ENCODE results near the gene TMC7. TPM values are rescaled to one million over a fixed set of nuclear protein-coding genes. Genes with fewer than 3 reads are reported as not detected.

The TMC7 gene
- total RNA-seq (2014; rRNA removed; shearing (Covaris generic); ENCODE audit: low replicate concordance) = not detected in 2 replicates

GRCh38 chr16:18983565-18984434 is at the start of gene TMC7:
TSS of gene TMC7 (plus strand) at chr16:18983934. CDS start at chr16:18984064, 130 bp downstream.
- Histone ChIP-seq H3K9me2 (replicated peaks; ENCODE audit: insufficient read depth, low read length) (no peaks in the 10 kb centered on the region), H3K36me3 (ENCODE audit: insufficient read depth, low read length) (no peaks in the 10 kb centered on the region), H3K27ac (ENCODE audit: low read length) (no peak within 1 kb of the TSS), H3K27me3 (ENCODE audit: low read length) (no peaks in the 10 kb centered on the region), H3K79me2 (ENCODE audit: low read length) (no peaks in the 10 kb centered on the region), H4K20me1 (ENCODE audit: insufficient read depth, low read depth, low read length) (no peaks in the 10 kb centered on the region), H3K4me2 (ENCODE audit: low read depth, low read length, poor library complexity, severe bottlenecking) (no peak within 1 kb of the TSS), H3K4me3 (ENCODE audit: low read length) (no peak within 1 kb of the TSS), H3K9me3 (ENCODE audit: low read length) (no peaks in the 10 kb centered on the region), H2AFZ (ENCODE audit: low read length) (no peak within 1 kb of the TSS), H3K4me1 (ENCODE audit: low read length) (no peaks in the 10 kb centered on the region), H3K9ac (ENCODE audit: low read length) (no peak within 1 kb of the TSS)
- DNase-seq = no peak

DNA sequence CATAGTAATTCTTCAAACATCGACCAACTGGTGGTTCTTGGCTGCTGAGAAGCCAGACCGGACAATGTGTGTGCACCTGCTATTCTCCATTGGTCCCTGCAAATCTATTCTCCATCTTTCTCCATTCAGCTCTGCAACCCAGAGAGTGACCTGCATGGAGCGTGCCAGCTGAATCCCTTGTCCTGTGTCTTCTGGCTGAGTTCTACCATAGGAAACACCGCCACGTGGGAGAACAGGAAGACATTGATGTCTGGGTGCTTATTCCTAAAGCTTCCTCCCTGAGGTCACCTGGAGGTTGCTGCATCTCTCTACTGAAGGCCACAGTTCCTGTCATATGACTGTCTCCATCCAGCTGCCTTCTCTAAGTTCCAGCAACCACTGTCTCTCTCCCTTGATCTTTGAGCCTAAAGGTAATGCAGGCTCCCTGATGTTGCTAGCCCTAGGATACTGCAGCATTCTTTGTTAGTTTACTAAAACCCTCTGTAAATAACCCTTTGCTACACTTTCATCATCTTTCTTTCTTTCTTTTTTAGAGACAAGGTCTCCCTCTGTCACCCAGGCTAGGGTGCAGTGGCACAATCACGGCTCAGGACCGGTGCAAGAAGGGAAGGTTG is 46.9 kb upstream of the TMC7 start:
- Histone ChIP-seq H3K4me1 (ENCODE audit: low read length) (no peaks in the 10 kb centered on the region), H3K36me3 (ENCODE audit: insufficient read depth, low read length) (no peaks in the 10 kb centered on the region), H3K4me3 (ENCODE audit: low read length) (no peak overlapping the region), H3K9me3 (ENCODE audit: low read length) (no peaks in the 10 kb centered on the region), H2AFZ (ENCODE audit: low read length) (no peak overlapping the region), H3K4me2 (ENCODE audit: low read depth, low read length, poor library complexity, severe bottlenecking) (no peak overlapping the region), H3K9ac (ENCODE audit: low read length) (no peak overlapping the region), H3K9me2 (replicated peaks; ENCODE audit: insufficient read depth, low read length) (no peaks in the 10 kb centered on the region), H3K27me3 (ENCODE audit: low read length) (no peaks in the 10 kb centered on the region), H4K20me1 (ENCODE audit: insufficient read depth, low read depth, low read length) (no peaks in the 10 kb centered on the region), H3K27ac (ENCODE audit: low read length) (no peak overlapping the region), H3K79me2 (ENCODE audit: low read length) (no peaks in the 10 kb centered on the region)
- no peak for DNase-seq

GRCh38 chr16:18937390-18937789 is 46.3 kb upstream of the TMC7 start:
- DNase-seq = no peak
- H3K4me2 ChIP-seq (ENCODE audit: low read depth, low read length, poor library complexity, severe bottlenecking) = no peak overlapping the region

DNA sequence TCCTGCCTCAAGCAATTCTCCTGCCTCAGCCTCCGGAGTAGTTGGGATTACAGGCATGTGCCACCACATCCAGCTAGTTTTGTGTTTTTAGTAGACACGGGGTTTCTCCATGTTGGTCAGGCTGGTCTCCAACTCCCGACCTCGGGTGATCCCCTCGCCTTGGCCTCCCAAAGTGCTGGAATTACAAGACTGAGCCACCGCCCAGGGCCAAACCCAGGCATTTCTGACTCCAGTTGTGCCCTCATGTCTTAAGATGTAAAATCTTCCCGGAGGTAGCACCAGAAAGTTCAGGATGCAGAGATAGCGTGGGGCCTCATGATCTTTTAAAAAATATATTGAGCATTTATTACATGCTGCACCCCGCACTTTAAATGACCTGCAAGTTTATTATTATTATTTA is 44.7 kb upstream of the TMC7 start:
- H3K4me3 ChIP-seq (ENCODE audit: low read length) = no peak overlapping the region
- no peak overlapping the region for H3K4me2 ChIP-seq (ENCODE audit: low read depth, low read length, poor library complexity, severe bottlenecking)
- H4K20me1 ChIP-seq (ENCODE audit: insufficient read depth, low read depth, low read length) = no peaks in the 10 kb centered on the region
- no peaks in the 10 kb centered on the region for H3K9me2 ChIP-seq (replicated peaks; ENCODE audit: insufficient read depth, low read length)
- DNase-seq = no peak
- no peaks in the 10 kb centered on the region for H3K9me3 ChIP-seq (ENCODE audit: low read length)
- no peaks in the 10 kb centered on the region for H3K4me1 ChIP-seq (ENCODE audit: low read length)
- no peaks in the 10 kb centered on the region for H3K27me3 ChIP-seq (ENCODE audit: low read length)
- no peak overlapping the region for H3K9ac ChIP-seq (ENCODE audit: low read length)
- H2AFZ ChIP-seq (ENCODE audit: low read length) = no peak overlapping the region
- no peaks in the 10 kb centered on the region for H3K79me2 ChIP-seq (ENCODE audit: low read length)
- H3K36me3 ChIP-seq (ENCODE audit: insufficient read depth, low read length) = no peaks in the 10 kb centered on the region
- no peak overlapping the region for H3K27ac ChIP-seq (ENCODE audit: low read length)

More at GRCh38 chr16:18937390-18937789, 46.3 kb upstream of the TMC7 start:
- Histone ChIP-seq H3K27ac (ENCODE audit: low read length) (no peak overlapping the region), H3K9ac (ENCODE audit: low read length) (no peak overlapping the region), H3K9me2 (replicated peaks; ENCODE audit: insufficient read depth, low read length) (no peaks in the 10 kb centered on the region), H3K4me1 (ENCODE audit: low read length) (no peaks in the 10 kb centered on the region), H2AFZ (ENCODE audit: low read length) (no peak overlapping the region), H4K20me1 (ENCODE audit: insufficient read depth, low read depth, low read length) (no peaks in the 10 kb centered on the region), H3K27me3 (ENCODE audit: low read length) (no peaks in the 10 kb centered on the region), H3K36me3 (ENCODE audit: insufficient read depth, low read length) (no peaks in the 10 kb centered on the region), H3K79me2 (ENCODE audit: low read length) (no peaks in the 10 kb centered on the region), H3K4me3 (ENCODE audit: low read length) (no peak overlapping the region), H3K9me3 (ENCODE audit: low read length) (no peaks in the 10 kb centered on the region)

DNA sequence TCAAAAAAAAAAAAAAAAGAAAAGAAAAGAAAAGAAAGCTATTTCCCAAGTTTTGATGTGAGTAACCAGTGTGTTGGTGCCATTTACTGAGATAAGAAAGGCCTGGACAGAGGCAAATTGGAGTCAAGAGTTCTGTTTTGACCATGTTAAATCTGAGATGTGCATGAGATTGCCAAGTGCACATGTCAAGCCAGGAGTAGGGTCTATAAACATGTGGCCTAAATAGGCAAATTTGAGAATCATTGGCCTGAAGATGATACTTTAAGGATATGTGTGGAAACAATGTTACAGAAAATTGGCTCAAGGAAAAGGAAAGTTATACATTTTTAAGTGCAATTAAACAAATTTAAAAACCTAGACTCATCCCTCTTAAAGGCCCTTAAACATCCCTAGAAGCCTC is 42.3 kb upstream of the TMC7 start:
- H4K20me1 ChIP-seq (ENCODE audit: insufficient read depth, low read depth, low read length) = no peaks in the 10 kb centered on the region
- H3K4me3 ChIP-seq (ENCODE audit: low read length) = no peak overlapping the region
- DNase-seq = no peak
- H2AFZ ChIP-seq (ENCODE audit: low read length) = no peak overlapping the region
- H3K4me1 ChIP-seq (ENCODE audit: low read length) = peaks cover 3% of the 10 kb centered on the region
- no peak overlapping the region for H3K27ac ChIP-seq (ENCODE audit: low read length)
- no peaks in the 10 kb centered on the region for H3K9me3 ChIP-seq (ENCODE audit: low read length)
- H3K9me2 ChIP-seq (replicated peaks; ENCODE audit: insufficient read depth, low read length) = no peaks in the 10 kb centered on the region
- no peak overlapping the region for H3K4me2 ChIP-seq (ENCODE audit: low read depth, low read length, poor library complexity, severe bottlenecking)
- no peaks in the 10 kb centered on the region for H3K36me3 ChIP-seq (ENCODE audit: insufficient read depth, low read length)
- H3K79me2 ChIP-seq (ENCODE audit: low read length) = no peaks in the 10 kb centered on the region
- no peak overlapping the region for H3K9ac ChIP-seq (ENCODE audit: low read length)
- no peaks in the 10 kb centered on the region for H3K27me3 ChIP-seq (ENCODE audit: low read length)

DNA sequence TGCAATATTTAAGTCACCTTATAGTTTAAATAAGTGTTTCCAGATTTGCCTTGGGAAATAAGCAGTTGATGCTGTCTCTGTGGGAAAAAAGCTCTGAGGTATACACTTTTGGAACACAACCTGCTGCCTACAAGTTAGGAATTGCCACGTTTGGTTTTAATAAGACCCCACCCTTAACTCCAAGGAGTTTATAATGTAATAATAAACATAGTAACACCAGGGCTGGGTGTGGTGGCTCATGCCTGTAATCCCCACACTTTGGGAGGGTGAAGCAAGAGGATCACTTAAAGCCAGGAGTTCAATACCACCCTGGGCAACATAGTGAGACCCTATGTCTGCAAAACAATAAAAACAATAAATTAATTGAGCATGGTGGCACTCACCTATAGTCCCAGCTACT is 41.7 kb upstream of the TMC7 start:
- no peak for DNase-seq
- Histone ChIP-seq H3K4me3 (ENCODE audit: low read length) (no peak overlapping the region), H4K20me1 (ENCODE audit: insufficient read depth, low read depth, low read length) (no peaks in the 10 kb centered on the region), H3K9ac (ENCODE audit: low read length) (no peak overlapping the region), H3K9me2 (replicated peaks; ENCODE audit: insufficient read depth, low read length) (no peaks in the 10 kb centered on the region), H3K4me2 (ENCODE audit: low read depth, low read length, poor library complexity, severe bottlenecking) (no peak overlapping the region), H3K4me1 (ENCODE audit: low read length) (peaks cover 3% of the 10 kb centered on the region), H3K9me3 (ENCODE audit: low read length) (no peaks in the 10 kb centered on the region), H3K27me3 (ENCODE audit: low read length) (no peaks in the 10 kb centered on the region), H3K27ac (ENCODE audit: low read length) (no peak overlapping the region), H3K79me2 (ENCODE audit: low read length) (no peaks in the 10 kb centered on the region), H3K36me3 (ENCODE audit: insufficient read depth, low read length) (no peaks in the 10 kb centered on the region), H2AFZ (ENCODE audit: low read length) (no peak overlapping the region)

- Histone ChIP-seq H3K4me1 (ENCODE audit: low read length) (peaks cover 3% of the 10 kb centered on the region), H3K9me3 (ENCODE audit: low read length) (no peaks in the 10 kb centered on the region), H3K4me3 (ENCODE audit: low read length) (no peak overlapping the region), H4K20me1 (ENCODE audit: insufficient read depth, low read depth, low read length) (no peaks in the 10 kb centered on the region), H3K36me3 (ENCODE audit: insufficient read depth, low read length) (no peaks in the 10 kb centered on the region), H3K27ac (ENCODE audit: low read length) (no peak overlapping the region), H3K9ac (ENCODE audit: low read length) (no peak overlapping the region), H3K27me3 (ENCODE audit: low read length) (no peaks in the 10 kb centered on the region), H3K79me2 (ENCODE audit: low read length) (no peaks in the 10 kb centered on the region), H3K9me2 (replicated peaks; ENCODE audit: insufficient read depth, low read length) (no peaks in the 10 kb centered on the region), H2AFZ (ENCODE audit: low read length) (no peak overlapping the region), H3K4me2 (ENCODE audit: low read depth, low read length, poor library complexity, severe bottlenecking) (no peak overlapping the region)
- DNase-seq = no peak
Measured at GRCh38 chr16:18943414-18943813, 40.3 kb upstream of the TMC7 start.

- H3K4me2 ChIP-seq (ENCODE audit: low read depth, low read length, poor library complexity, severe bottlenecking) = no peak overlapping the region
- no peaks in the 10 kb centered on the region for H3K9me3 ChIP-seq (ENCODE audit: low read length)
- H4K20me1 ChIP-seq (ENCODE audit: insufficient read depth, low read depth, low read length) = no peaks in the 10 kb centered on the region
- H3K4me3 ChIP-seq (ENCODE audit: low read length) = no peak overlapping the region
- no peak for DNase-seq
- H3K36me3 ChIP-seq (ENCODE audit: insufficient read depth, low read length) = no peaks in the 10 kb centered on the region
- no peaks in the 10 kb centered on the region for H3K79me2 ChIP-seq (ENCODE audit: low read length)
- H3K4me1 ChIP-seq (ENCODE audit: low read length) = peaks cover 3% of the 10 kb centered on the region
- no peaks in the 10 kb centered on the region for H3K27me3 ChIP-seq (ENCODE audit: low read length)
- no peak overlapping the region for H3K9ac ChIP-seq (ENCODE audit: low read length)
- no peak overlapping the region for H3K27ac ChIP-seq (ENCODE audit: low read length)
- no peaks in the 10 kb centered on the region for H3K9me2 ChIP-seq (replicated peaks; ENCODE audit: insufficient read depth, low read length)
- no peak overlapping the region for H2AFZ ChIP-seq (ENCODE audit: low read length)
Measured at GRCh38 chr16:18945233-18945632, 38.5 kb upstream of the TMC7 start.
